Islet of Langerhans (tissue), 1 donor: ENCODE measurements around the gene RHOA.
A peak's percentile ranks its signal among the peaks of the same experiment; 100 is the strongest.

Experiments used
- FAIRE-seq: peaks from one replicate; lab custom pipeline; 2011; peaks lifted over from hg19 to GRCh38; lab: Jason Lieb, UNC

Gene RHOA

DNA sequence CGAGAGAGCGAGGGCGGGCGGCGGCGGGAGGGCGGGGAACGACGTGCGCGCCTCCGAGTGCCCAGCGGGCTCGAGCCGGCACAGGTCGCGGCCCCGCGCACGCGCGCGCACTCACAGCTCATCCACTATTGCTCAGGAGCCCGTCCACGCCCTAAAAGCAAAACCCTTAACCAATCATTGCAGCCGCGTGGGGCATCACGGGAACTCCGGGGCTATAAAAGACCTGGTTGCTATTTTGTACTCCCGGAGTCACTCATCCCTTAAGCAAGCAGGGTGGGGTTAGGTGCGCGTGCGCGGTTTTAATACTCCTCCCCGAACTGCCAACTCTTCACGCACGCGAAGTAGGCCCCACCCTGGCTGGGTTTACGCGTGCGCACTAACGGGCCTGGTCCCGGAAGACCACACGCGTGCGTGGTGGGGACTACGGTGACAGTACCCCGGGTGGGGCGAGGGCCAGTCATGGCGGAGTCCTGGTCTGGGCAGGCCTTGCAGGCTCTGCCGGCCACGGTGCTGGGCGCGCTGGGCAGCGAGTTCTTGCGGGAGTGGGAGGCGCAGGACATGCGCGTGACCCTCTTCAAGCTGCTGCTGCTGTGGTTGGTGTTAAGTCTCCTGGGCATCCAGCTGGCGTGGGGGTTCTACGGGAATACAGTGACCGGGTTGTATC lies at the start of gene RHOA, which contains the start of gene TCTA:
TSS of gene RHOA (minus strand) at position 9 of the 664 bp plus-strand sequence. CDS start 36,387 bp downstream, outside the sequence.
TSS of gene TCTA (plus strand) at position 456 of the 664 bp plus-strand sequence. CDS start at position 460, 4 bp downstream.
- FAIRE-seq, result peak; percentile 79

DNA sequence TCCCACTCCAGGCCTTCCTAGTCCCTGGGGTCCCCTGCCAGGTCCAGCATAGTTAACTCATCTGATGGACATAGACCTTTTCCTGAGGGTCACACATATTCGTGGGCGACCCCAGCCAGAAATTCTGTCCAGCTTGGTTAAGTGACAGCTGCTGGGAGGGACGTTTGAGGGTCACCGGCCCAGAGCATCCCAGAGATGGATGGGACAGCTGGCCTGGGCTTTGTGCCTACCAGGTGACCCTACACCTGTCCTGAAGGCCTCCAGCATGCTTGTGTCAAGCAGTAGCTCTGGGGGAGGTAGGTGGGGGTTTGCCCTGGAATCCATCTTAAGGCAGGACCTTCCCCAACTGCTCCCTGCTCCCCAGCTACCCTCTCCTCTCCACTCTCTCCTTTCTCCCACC lies 49.2 kb upstream of the RHOA start:
- FAIRE-seq, result no peak

DNA sequence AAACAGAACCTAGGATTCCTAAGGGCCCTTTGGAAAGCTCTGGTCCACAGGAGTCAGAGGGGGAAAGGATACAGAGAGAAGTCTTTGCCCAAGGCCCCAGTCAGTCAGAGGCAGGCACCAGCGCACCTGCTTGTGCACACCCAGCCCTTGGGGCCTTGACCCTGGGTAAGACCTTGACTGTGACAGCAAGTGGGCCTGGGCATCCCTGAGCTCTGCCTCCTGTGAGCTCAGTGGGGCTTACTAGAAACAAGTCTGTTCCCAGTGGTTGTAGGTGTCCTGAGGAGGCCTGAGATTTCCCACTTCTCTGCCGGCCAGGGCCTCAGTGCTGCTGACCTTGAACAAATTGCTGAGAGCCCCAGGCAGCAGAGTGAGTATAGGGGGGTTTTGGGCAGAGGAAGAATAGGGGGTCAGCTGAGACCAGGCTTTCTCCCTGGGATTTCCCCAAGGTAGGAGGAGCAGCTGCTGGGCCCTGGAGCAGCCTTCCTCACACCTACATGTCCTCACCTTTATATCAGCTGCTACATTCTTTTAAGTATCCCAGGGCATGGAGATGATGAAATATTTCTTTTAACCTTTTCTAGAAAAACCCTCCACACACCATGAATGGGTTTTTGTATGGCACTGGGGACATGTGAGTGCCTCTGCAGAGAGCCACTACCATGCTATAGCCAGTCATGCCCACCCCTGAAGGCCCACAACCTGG lies 48.6 kb upstream of the RHOA start:
- no peak for FAIRE-seq

DNA sequence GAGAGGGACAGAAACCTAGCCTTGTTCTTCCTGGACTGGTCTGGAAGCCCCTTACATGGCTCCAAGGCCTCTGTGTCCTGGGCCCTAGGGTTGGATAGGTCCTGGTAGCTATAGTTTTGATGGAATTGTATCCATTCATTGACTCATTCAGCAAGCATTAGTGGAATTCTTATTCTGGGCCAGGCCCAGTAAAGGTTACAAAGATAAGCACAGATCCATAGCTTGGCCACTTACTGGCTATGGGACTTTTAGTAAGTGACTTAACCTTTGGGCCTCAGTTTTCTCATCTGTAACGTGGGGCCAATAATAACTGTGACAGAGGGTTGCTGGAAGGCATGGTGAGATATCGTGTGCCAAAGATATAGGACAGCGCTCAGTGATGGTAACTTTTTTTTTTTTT lies 44.7 kb upstream of the RHOA start:
- FAIRE-seq, result no peak

DNA sequence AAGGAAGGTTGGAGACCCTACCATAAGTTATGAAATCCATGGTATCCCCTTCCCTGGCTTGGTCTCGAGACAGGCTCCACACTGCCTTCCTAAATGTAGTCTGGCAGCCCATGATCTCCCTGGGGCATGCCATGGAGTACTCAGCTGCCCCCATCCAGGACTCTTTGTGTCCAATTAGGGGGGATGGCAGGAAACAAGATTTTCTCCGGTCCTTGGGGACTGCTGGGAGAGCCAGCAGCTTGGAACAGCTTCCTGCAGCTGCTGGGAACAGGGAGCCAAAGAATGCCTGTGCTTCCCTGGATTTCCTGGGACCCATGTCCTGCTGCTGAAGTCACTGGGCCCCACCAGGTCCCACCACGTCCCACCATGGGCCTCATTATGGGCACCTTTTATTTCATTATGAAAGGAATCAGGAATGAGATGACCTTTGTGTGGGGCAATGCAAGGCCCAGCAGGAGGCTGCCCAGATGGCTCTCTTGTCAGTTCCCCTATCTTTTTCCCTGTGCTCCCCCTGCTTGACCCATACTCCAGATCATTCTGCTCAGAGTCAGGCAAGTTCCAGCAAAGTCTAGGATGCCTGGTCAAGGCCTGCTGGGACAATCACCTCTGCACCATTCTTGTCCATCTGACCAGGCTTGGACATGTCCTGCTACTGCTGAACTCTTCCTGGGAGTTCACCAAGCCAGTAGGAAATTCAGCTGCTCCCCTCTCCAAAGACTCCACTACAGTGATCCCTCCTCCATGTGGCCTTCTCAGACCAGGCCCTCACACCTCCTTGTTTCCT lies 43.3 kb upstream of the RHOA start:
- FAIRE-seq, result no peak

DNA sequence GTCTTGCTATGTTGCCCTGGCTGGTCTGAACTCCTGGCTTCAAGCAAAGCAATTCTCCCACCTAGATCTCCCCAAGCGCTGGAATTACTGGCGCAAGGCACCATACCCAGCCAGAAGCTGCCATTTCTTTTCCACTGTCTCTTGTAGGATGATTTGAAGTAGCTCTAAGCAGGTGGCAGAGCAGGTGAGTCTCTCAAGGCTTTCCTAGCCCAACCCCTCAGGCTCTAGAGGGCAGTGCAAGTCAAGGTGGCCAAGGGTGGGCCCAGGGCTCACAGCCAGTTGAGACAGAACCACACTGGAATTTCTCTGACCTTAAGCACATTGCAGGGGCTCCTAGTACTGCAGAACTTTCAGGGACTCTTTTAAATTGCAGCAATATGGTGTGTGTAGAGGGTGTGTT lies 42.7 kb upstream of the RHOA start:
- FAIRE-seq, result no peak

DNA sequence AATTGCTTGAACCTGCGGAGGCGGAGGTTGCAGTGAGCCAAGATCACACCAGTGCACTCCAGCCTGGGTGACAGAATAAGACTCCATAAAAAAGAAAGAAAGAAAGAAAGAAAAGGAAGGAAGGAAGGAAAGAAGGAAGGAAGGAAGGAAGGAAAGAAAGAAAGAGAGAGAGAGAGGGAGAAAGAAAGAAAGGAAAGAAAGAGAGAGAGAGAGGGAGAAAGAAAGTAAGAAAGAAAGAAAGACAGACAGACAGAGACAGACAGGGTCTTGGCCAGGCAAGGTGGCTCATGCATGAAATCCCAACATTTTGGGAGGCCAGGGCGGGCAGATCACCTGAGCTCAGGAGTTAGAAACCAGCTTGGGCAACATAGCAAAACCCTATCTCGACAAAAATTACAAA lies 41.8 kb upstream of the RHOA start:
- FAIRE-seq, result no peak

DNA sequence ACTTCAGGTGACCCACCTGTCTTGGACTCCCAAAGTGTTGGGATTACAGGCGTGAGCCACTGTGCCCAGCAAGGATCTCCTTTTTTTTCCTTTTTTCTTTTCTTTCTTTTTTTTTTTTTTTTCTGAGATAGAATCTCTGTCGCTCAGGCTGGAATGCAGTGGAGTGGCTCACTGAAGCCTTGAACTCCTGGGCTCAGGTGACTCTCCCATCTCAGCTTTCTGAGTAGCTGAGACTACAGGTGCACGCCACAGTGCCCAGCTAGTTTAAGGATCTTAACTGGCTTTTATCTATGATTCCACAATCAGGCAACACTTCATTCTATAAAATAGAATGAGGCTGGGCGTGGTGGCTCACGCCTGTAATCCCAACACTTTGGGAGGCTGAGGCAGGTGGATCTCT lies 33.6 kb upstream of the RHOA start:
- no peak for FAIRE-seq

DNA sequence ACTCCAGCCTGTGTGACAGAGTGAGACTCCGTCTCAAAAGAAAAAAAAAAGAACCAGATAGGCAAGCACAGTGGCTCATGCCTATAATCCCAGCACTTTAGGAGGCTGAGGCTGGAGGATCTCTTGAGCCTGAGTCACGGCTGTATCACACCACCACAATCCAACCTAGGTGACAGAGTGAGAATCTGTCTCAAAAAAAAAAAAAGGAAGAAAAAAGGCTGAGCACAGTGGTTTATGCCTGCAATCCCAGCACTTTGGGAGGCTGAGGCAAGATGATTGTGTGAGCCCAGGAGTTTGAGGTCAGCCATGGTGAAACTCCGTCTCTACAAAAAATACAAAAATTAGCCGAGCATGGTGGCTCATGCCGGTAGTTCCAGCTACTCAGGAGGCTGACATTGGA lies 23.0 kb upstream of the RHOA start:
- no peak for FAIRE-seq

DNA sequence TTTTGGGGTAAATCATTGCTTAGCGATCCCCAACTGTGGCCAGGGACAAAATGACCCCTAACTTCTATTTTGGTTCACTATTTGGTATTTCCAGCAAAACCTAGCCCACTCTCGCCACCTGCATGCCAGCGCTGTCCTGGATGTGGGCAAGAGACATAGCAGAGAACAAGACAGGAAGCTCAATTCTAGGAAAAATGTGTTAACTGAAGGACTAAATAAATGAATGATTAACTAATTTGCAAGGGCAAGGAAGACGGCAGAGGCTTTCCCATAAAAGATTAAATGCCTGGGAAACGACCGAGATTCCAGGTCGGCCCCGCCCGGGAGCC lies 16.9 kb upstream of the RHOA start:
- no peak for FAIRE-seq

DNA sequence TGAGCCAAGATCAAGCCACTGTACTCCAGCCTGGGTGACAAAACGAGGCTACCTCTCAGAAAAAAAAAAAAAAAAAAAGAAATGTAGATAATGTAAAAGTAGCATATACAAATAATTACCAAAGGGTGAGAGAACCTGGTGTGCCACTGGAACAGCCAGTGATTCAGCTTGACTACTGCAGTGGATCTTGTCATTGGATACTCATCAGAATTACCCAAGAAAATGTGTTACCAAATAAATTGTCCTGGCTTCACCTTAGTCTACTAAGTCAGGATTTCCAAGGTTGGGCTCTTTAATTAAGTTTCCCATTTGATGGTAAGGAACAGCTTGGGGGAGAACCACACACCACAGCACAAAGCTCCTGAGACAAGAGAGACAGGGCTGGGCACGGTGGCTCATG lies 15.8 kb upstream of the RHOA start:
- FAIRE-seq, result no peak

DNA sequence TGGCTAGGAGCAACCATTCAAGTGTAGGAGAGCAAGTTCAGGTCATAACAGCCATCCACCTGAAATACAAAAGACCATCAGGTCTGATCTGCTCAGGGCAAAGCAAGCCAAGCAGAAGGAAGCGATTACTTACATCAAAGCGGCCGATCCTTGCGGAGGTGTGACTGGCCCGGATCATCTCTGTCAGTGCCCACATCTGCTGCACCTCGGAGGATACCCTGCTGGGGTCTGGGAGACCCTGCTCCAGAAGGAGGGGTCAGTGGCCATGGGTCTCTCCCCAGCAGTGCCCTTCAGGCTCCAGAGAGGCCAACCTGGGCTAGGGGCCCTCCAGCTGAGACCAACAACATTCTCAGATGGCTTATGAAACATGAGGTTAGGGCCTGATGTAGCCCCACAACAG lies 13.0 kb upstream of the RHOA start:
- FAIRE-seq, result no peak

DNA sequence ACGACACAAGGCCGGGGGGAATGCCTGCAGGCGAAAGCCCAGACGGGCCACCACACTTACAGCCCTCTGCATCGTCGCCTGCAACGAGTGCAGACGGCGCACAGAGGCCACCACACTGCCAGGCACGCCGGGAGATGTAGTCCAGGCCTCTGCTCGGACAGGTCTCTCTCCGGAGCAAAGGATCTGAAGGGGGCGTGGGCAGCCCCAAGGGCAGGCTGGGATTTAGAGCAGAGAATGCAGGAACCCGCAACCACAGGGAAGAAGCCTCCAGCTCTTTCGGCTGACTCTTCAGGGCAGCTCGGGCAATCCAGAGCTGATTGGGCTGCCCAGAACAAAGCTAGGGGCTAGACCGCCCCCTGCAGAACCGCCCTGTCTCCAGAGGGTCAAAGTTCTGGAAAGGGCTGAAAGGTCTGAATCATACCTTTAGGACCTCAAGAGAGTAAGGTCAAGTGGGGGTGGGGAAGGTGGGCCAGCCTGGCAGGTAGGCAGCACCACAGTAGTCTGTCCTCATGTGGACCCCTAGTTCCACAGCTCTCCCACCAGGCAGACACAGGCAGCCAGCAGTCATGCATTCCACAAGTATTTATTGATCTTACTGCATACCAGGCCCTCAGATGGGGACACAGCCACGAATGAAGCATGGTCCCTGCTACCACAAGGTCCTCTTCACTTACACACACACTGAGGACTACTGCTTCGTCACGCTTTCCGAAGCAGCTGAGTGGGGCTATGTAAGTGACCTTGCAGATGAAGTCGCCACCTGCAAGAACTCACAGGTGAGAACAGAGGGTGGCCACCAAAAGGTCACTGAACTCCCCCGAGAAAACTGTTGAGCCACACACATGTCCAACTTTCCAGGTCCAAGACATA lies 10.8 kb upstream of the RHOA start, which contains the start of gene AMT:
TSS of gene AMT (minus strand) at position 95 of the 870 bp plus-strand sequence. CDS start at position 72, 23 bp downstream.
- FAIRE-seq, result no peak

DNA sequence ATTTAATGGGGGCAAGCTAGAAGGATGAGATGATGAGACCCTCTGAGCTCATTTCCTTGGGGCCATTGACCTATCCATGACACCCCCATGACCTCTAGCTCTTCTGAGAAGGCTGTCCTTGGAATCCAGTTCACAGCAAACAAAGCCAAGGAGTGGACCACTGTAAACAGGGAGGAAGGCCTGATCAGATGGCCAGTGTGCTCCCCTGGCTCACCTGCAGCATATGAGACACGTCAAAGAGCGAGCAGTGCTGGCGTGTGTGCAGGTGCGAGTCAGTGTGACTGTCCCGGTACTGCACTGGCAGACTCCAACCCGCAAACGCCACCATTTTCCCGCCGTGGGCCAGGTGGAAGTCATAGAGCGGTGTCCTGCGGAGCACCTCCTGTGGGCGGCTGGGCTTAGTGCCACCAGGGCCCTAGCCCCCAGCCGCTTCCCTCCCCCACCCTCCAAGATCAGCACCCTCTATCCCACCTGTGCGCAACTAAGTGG lies 10.2 kb upstream of the RHOA start:
- FAIRE-seq, result no peak

DNA sequence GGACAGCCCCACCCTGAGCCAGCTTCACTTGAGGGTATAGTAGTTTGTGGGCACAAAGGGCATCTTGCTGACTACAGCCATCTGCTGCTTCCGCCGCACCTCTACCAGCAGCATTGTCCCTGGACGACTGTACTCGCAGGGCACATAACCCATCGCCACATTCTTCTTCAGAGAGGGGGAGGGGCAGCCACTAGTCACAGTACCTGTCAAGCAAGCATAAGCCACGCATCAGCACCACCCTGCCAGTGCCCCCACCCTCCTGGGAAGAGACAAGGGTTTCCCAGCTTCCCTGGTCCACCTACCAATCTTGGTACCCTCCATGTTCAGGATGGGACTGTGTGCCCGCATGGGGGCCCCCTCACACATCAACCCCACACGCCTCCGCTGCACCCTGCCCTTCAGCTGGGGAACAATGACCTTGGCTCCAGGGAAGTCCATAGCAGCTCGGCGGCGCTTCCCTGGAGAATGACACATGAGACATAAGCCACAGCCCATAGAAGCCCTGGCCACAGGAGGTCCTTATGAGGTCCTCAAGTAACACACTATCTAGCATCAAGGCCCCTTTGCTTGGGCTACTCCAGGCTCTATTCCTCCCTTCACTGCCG lies 5.8 kb upstream of the RHOA start:
- no peak for FAIRE-seq

DNA sequence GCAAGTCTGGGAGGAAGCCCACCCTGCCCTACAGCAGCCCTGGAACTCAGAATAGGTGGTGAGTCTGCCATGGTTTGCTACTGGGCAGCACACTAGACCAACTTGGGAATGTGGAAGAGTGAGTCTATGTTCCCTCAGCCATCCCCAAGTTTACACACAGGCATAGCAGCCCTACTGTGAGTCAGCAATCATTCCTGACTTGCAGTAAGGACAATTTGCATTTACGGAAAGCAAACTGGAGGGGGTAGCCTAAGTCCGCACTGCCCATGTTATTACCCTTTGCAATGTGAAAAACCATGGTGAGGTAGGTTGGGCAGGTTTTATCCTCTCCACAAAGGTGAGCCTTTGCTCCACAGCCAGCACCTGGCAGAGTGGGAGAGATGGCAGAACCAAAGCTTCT lies 5.1 kb upstream of the RHOA start:
- no peak for FAIRE-seq

DNA sequence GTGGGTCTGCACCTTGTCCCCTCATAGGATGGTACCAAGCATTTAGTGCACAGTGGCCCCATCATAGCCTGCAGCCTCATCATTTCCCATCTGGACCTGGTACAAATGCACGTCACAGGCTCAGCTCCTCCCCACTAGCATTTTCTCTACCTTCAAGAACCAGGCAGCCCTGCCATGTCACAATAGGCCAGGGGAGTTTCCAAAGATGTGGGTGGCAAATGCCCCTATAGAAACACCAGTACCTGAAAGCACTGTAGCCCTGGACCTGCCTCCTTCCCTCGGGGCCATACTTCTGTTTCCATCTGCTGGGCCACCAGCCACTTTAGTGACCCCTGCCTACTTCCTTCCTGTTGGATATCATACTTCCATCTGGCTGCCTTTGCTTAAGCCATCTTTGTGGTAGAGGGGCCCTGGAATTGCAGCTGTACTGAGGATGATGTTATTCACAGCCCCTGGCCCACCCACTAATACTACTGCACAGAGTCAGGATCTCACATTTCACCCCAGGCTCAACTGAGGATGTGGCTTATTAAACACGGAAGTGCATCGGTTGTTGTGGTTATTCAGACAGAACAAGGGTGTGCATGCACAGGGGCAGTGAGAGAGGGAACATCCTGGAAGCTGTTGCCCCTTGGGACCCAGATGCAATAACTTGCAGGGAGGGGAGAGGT lies 4.3 kb upstream of the RHOA start:
- FAIRE-seq, result no peak

DNA sequence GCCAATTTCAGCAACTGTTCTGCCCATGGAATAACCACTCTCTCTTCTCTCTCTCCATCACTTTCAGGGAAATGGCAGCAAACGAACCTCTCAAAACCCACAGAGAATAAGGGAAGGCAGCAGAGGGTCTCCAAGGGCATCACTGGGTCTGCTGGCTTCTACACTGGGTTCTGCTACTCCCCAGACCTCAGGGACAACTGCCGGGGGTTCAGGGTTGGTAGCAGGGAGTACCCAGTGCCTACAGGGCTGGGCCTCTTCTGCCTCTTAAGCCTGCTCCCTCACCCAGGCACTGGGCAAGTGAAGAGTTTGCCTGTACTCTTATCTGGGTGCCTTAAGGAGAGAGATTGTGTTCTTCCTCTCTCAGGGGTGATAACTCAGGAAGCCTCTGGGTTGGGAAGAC lies 3.0 kb upstream of the RHOA start:
- no peak for FAIRE-seq

DNA sequence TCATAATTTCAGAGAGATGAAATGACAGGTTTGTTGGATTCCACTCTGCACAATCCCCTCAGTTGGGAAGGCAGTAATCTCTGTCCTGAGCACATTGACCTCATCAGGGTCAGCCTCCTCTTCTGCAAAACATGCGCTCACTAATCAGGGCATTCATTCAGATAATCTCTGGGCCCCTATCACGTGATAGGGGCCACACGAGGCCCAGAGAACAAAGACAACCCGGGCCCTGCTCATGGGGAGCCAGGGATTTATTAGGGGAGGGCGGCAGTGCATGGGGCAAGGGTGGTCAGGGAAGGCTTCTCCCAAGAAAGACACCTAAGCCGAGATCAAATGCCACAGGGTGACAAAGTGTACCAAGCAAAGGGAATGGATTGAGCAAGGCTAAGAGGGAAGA lies 1.6 kb upstream of the RHOA start:
- no peak for FAIRE-seq

DNA sequence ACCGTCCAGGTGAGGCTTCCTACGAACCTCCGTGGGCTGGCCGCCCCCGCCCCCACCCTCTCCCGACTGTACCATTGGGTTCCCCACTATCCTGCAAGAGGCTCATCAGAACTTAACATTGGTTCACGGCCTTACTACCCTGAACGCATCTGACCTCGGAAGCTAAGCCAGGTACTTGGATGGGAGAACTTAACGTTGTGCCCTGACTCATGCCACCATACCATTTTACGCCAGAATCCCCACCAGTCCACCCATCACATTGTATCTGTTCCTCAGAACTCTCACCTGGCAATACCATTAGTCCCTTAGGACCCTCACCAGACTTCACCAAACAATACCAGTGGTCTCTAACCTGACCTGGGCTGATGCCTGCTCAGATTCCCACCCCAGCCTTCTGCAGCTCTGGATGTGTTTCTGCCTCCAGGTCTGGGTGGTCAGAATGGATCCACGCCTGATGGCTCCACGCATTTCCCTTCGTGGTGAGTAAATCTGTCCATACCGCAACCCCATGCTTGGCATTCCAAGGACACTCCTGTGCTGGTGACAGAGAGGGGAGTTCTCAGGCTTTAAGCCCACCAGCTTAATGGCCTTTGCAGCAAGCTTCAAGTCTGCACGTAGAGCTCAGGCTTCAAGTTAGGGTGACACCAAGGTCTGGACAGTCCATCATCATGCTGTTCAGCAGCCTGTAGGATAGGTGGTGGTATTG lies 1.0 kb upstream of the RHOA start:
- no peak for FAIRE-seq
